ENCODE data around the gene PYROXD2. TPM values are rescaled to one million over a fixed set of nuclear protein-coding genes. Genes with fewer than 3 reads are reported as not detected.

PYROXD2 gene
- total and polyA plus RNA-seq, 9 donors, result 8.8 to 18.9 (median 14.3) TPM

DNA sequence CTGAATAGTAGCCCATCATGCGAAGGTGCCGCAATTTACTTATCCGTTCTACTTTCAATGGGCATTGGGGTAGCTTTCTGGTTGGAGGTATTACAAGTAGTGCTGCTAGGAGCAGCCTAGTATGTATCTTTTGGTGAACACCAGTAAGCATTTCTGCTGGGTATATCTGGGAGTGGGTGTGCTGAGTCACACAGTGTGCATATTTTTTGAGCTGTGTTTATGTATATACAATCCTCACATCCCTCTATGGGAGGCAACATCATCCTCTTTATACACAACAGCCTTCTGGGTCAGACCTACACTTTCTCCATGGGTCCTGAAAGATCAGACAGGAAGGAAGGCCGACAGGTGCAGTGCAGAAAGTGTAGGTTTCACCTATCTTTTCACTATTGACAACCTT is 36.3 kb downstream of the PYROXD2 start:
- 100% methylated on average over 4 of the region's 4 CpGs for WGBS (ENCODE audit: insufficient coverage)
- Histone ChIP-seq H3K27me3 (ENCODE audit: control insufficient read depth, insufficient read depth, low read length) (no peaks in the 10 kb centered on the region), H3K27ac (ENCODE audit: low read length) (no peak overlapping the region), H3K9me3 (replicated peaks; ENCODE audit: control insufficient read depth, low read depth, low read length) (peaks cover 6% of the 10 kb centered on the region), H3K4me1 (ENCODE audit: control insufficient read depth, insufficient read depth, low read length) (no peaks in the 10 kb centered on the region), H3K4me3 (ENCODE audit: low read length) (no peak overlapping the region), H3K36me3 (ENCODE audit: control insufficient read depth, insufficient read depth, low read length) (peaks cover 4% of the 10 kb centered on the region)
- DNase-seq, result no peak

DNA sequence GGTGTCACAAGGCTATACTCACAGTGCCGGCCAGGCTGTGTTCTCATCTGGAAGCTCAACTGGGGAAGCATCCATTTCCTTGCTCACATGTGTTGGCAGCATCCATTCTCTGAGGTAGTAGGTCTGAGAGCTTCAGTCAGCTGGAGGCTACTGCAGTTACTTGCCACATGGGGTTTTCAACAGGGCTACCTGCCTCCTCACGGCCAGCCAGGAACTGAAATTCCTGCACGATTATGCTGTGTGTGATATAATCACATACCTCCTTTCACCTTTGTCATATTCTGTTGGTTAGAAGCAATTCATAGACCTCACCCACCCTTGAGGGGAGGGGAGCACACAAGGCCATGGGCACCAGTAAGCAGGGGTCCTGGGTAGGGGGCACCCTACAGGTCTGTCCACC is 37.4 kb downstream of the PYROXD2 start:
- peaks cover 2% of the 10 kb centered on the region for H3K27me3 ChIP-seq (ENCODE audit: control insufficient read depth, insufficient read depth, low read length)
- no peak overlapping the region for H3K27ac ChIP-seq (ENCODE audit: low read length)
- H3K4me3 ChIP-seq (ENCODE audit: low read length), result no peak overlapping the region
- no CpG with 5 or more reads among the region's 3 CpGs for WGBS (ENCODE audit: insufficient coverage)
- no peaks in the 10 kb centered on the region for H3K4me1 ChIP-seq (ENCODE audit: control insufficient read depth, insufficient read depth, low read length)
- no peaks in the 10 kb centered on the region for H3K36me3 ChIP-seq (ENCODE audit: control insufficient read depth, insufficient read depth, low read length)
- no peak for DNase-seq
- H3K9me3 ChIP-seq (replicated peaks; ENCODE audit: control insufficient read depth, low read depth, low read length), result peaks cover 6% of the 10 kb centered on the region

DNA sequence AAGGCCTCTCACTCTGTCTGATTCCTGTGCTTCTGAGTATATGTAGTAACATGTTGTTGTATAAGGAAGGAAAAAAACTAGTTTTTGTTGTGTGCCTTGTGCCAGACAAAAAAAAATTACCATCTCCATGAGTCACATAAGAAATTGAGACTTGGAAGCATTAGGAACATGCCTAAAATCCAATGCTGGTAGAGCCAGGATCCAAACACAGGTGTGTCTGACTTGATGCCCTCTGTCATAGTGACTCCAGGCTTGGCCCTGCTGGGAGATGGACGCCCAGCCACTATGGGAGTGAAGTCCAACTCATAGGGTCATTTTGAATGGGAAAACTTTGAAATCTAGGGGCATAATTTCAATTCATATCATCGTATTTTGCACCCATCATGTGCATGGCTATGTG is 38.0 kb downstream of the PYROXD2 start:
- 60% methylated on average over 1 of the region's 2 CpGs for WGBS (ENCODE audit: insufficient coverage)
- no peak overlapping the region for H3K27ac ChIP-seq (ENCODE audit: low read length)
- H3K36me3 ChIP-seq (ENCODE audit: control insufficient read depth, insufficient read depth, low read length), result no peaks in the 10 kb centered on the region
- H3K4me1 ChIP-seq (ENCODE audit: control insufficient read depth, insufficient read depth, low read length), result no peaks in the 10 kb centered on the region
- peaks cover 2% of the 10 kb centered on the region for H3K27me3 ChIP-seq (ENCODE audit: control insufficient read depth, insufficient read depth, low read length)
- H3K4me3 ChIP-seq (ENCODE audit: low read length), result no peak overlapping the region
- peaks cover 6% of the 10 kb centered on the region for H3K9me3 ChIP-seq (replicated peaks; ENCODE audit: control insufficient read depth, low read depth, low read length)
- no peak for DNase-seq

DNA sequence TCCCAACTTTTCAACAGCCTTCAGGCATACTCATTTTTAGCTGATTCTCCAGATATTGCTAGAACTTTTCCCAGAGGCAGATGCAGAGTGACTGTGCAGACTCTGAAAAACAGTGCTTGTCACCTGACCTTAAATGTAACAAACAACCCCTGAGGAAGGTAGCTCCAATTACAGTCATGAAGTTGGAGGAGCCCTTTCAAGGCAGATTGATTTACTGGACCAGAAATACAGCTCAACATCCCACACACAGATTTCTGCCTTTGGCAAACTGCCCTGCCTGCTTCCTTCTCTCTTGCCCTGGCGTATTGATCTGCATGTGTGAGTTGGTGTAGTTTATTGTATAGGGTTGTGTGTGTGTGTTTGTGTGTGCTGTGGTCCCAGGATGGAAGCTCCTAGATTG is 38.5 kb downstream of the PYROXD2 start:
- no peaks in the 10 kb centered on the region for H3K4me1 ChIP-seq (ENCODE audit: control insufficient read depth, insufficient read depth, low read length)
- peaks cover 2% of the 10 kb centered on the region for H3K27me3 ChIP-seq (ENCODE audit: control insufficient read depth, insufficient read depth, low read length)
- DNase-seq, result no peak
- H3K36me3 ChIP-seq (ENCODE audit: control insufficient read depth, insufficient read depth, low read length), result no peaks in the 10 kb centered on the region
- WGBS (ENCODE audit: insufficient coverage), result no CpG with 5 or more reads among the region's 1 CpG
- H3K27ac ChIP-seq (ENCODE audit: low read length), result no peak overlapping the region
- peaks cover 6% of the 10 kb centered on the region for H3K9me3 ChIP-seq (replicated peaks; ENCODE audit: control insufficient read depth, low read depth, low read length)
- no peak overlapping the region for H3K4me3 ChIP-seq (ENCODE audit: low read length)

DNA sequence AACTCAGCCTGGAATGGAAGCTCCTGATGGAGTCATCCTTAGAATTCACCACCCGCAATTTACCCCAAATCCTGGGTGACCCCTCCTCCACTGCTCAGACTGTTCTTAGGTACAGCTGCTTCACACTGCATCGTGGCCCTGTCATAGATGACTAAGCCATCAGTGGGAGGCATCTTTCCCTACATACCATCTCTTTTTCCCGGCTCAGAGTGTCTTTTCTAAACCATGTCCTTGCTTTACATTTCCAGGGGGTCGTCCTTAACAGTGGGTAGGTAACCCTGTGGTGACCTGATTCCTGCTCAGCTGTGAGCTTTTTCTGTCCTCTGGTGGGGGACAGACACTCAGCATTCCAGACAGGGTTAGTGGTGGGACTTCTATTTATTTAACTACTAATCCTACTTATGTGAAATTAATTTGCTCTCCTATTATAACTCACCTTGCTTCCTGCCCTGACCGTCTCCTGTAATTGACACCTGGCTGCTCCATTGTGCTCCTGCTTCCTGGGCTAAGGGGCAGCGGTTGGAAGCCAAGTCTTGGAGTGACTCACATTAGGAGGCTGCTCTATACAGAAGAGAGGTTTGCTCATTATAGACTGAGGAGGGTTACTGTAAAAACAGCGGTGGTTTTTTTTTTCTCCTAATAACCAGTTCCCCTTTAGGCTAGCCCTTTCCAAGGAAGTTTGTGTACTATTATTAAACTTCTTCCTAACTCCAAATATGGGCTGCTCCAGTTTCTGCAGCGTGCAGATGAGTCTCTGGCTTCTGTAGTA is 40.6 kb downstream of the PYROXD2 start:
- WGBS (ENCODE audit: insufficient coverage), result 34% methylated on average over 3 of the region's 8 CpGs
- no peaks in the 10 kb centered on the region for H3K4me1 ChIP-seq (ENCODE audit: control insufficient read depth, insufficient read depth, low read length)
- DNase-seq, result no peak

DNA sequence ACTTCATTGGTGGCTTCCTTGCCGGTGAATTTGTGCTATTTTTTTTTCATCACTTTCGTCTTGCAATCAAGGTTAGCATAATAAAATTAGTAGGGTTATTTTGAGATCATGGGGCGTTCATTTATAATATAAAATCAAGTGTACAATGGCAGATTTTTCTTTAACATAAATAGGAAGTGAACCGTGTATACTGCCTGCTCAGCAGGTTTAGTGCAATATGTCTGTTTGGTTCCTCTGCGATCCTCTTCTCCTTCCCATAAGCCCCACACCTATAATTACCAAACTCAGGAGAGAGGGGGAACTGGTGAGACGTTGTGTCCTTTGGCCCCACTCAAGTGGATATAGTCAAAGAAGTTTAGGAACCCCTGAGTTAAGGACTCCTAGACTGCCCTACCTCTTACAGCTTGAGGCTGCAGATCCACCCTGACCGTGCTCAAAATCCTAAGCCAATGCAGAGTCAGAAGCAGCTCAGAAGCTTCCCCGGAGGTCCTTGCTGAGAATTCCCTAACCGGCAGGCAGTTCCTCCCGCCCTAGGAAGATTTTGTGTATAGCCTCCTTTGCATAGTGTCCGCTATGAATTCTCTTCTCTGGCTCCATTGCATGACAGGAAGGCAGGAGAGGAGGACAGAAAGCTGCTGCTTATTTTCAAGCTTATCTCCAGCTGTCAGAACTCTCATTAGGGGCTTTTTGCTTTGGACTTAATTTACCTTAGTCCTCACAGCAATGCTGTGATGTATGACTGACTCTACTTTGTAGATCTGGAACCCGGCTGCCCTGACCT is 41.5 kb downstream of the PYROXD2 start:
- DNase-seq, result no peak
- Histone ChIP-seq H3K36me3 (ENCODE audit: control insufficient read depth, insufficient read depth, low read length) (no peaks in the 10 kb centered on the region), H3K9me3 (replicated peaks; ENCODE audit: control insufficient read depth, low read depth, low read length) (peaks cover 6% of the 10 kb centered on the region), H3K27me3 (ENCODE audit: control insufficient read depth, insufficient read depth, low read length) (peaks cover 4% of the 10 kb centered on the region), H3K4me1 (ENCODE audit: control insufficient read depth, insufficient read depth, low read length) (no peaks in the 10 kb centered on the region), H3K4me3 (ENCODE audit: low read length) (no peak overlapping the region), H3K27ac (ENCODE audit: low read length) (no peak overlapping the region)
- 71% methylated on average over 1 of the region's 12 CpGs for WGBS (ENCODE audit: insufficient coverage)

More for the DNA sequence above, 40.6 kb downstream of the PYROXD2 start:
- Histone ChIP-seq H3K27ac (ENCODE audit: low read length) (no peak overlapping the region), H3K36me3 (ENCODE audit: control insufficient read depth, insufficient read depth, low read length) (no peaks in the 10 kb centered on the region), H3K4me3 (ENCODE audit: low read length) (no peak overlapping the region), H3K27me3 (ENCODE audit: control insufficient read depth, insufficient read depth, low read length) (peaks cover 4% of the 10 kb centered on the region), H3K9me3 (replicated peaks; ENCODE audit: control insufficient read depth, low read depth, low read length) (peaks cover 6% of the 10 kb centered on the region)

DNA sequence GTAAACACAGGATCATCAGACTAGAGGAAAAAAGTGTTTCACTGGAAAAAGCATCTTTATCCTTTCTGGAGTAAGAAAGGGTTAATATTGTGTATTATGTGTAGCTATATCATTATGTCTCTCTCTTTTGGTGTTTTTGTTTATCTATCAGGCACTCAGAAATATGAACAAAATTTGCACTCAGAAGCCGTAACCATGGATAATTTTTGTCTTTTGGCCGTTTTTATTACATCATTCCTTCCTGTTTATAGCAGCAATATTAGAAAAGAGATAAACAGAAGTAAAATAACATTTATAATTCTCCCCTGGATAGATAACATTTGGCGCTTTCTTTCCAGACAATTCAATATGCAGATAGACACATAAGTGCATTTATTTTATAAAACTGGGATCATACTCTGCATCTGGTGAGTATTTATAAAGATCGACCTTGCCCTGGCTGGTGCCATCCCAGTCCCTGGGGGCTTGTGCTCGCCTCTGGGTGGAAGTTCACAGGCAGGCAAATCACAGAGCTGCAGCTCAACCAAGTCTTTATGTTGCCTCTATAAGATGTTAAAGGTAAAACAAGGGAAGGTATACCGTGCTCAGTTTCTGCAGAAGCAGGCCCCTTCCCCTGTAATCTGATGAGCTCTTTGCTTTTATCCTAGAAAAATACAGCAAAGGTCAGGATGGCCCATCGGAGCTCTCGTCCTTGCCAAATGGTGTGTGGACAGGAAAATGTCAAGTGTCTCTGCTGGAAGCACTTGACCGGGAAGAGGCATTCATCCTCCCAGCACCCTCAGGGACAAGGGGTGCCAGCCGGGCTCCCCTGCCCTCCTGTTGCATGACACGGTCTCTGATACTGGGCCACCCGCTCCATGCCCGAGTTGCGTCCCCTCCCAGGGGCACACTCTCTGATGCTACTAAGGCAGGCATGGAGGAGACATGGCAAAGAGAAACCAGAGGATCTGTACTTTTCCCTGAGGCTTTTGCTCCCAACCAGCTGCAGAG is 43.9 kb downstream of the PYROXD2 start:
- Histone ChIP-seq H3K9me3 (replicated peaks; ENCODE audit: control insufficient read depth, low read depth, low read length) (no peaks in the 10 kb centered on the region), H3K36me3 (ENCODE audit: control insufficient read depth, insufficient read depth, low read length) (no peaks in the 10 kb centered on the region), H3K4me3 (ENCODE audit: low read length) (no peak overlapping the region), H3K27me3 (ENCODE audit: control insufficient read depth, insufficient read depth, low read length) (peaks cover 6% of the 10 kb centered on the region), H3K4me1 (ENCODE audit: control insufficient read depth, insufficient read depth, low read length) (peaks cover 14% of the 10 kb centered on the region), H3K27ac (ENCODE audit: low read length) (no peak overlapping the region)
- no peak for DNase-seq
- whole genome bisulfite sequencing (ENCODE audit: insufficient coverage), result 79% methylated on average over 7 of the region's 14 CpGs

DNA sequence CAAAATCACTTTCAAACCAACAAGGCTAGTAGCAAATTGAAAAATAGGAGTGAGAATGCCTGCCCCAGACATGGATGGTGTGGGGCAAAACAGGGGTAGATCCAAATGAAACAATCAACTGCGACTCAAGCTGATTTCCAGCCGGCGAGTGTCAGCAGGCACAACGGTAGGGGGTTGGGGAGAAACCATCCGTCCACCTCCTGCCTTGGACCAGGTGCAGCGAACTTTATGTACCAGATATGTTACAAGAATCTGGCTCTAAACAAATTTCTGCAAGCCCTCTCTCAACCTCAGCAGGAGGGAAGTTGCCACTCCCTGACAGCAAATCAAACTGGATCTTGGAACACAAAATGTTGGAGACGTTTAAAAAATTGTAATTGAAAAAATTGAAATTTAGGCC is 45.2 kb downstream of the PYROXD2 start:
- Histone ChIP-seq H3K4me3 (ENCODE audit: low read length) (no peak overlapping the region), H3K9me3 (replicated peaks; ENCODE audit: control insufficient read depth, low read depth, low read length) (no peaks in the 10 kb centered on the region), H3K27me3 (ENCODE audit: control insufficient read depth, insufficient read depth, low read length) (peaks cover 6% of the 10 kb centered on the region), H3K36me3 (ENCODE audit: control insufficient read depth, insufficient read depth, low read length) (no peaks in the 10 kb centered on the region), H3K4me1 (ENCODE audit: control insufficient read depth, insufficient read depth, low read length) (peaks cover 14% of the 10 kb centered on the region), H3K27ac (ENCODE audit: low read length) (no peak overlapping the region)
- 60% methylated on average over 6 of the region's 7 CpGs for WGBS (ENCODE audit: insufficient coverage)
- no peak for DNase-seq

DNA sequence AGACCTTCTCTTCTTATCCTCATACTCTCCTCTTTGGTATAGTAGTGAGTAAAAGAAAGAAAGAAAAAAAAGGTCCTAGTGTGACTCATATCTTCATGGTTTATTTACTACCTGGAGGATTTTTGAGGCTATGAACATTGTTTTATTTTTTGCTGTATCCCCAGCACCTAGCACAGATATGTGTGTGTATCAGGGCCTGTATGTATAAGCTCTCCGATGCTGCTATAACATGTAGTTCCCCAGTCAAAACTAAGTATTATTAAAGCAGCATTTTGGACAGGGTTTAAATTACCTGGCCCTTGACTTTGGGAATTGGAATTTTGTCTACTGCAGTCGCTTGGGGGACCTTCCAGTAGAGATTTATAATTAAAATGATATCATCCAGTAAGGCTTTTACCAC is 46.3 kb downstream of the PYROXD2 start:
- Histone ChIP-seq H3K9me3 (replicated peaks; ENCODE audit: control insufficient read depth, low read depth, low read length) (no peaks in the 10 kb centered on the region), H3K36me3 (ENCODE audit: control insufficient read depth, insufficient read depth, low read length) (no peaks in the 10 kb centered on the region), H3K27me3 (ENCODE audit: control insufficient read depth, insufficient read depth, low read length) (peaks cover 6% of the 10 kb centered on the region), H3K4me3 (ENCODE audit: low read length) (no peak overlapping the region), H3K27ac (ENCODE audit: low read length) (no peak overlapping the region), H3K4me1 (ENCODE audit: control insufficient read depth, insufficient read depth, low read length) (peaks cover 14% of the 10 kb centered on the region)
- WGBS (ENCODE audit: insufficient coverage), result no CpG with 5 or more reads among the region's 2 CpGs
- DNase-seq, result no peak

Data from muscle of leg (tissue), 11 donors.